ENCODE measurements around the gene IPMK.

Gene IPMK

GRCh38 chr10:58278274-58278961, 10.7 kb upstream of the IPMK start:
- no peak overlapping the region for H3K4me3 Mint-ChIP-seq
- no peak for ATAC-seq
- H3K36me3 Mint-ChIP-seq, result peaks cover 32% of the 10 kb centered on the region
- H3K4me1 Mint-ChIP-seq, result peaks cover 20% of the 10 kb centered on the region
- DNase-seq (ENCODE audit: low spot score in 2 of 2), result no peak
- H3K9me3 Mint-ChIP-seq, result no peaks in the 10 kb centered on the region
- no peak overlapping the region for H3K27ac Mint-ChIP-seq

- no peak for DNase-seq (ENCODE audit: low spot score in 2 of 2)
- H3K4me3 Mint-ChIP-seq, result no peak overlapping the region
- H3K9me3 Mint-ChIP-seq, result no peaks in the 10 kb centered on the region
- H3K36me3 Mint-ChIP-seq, result peaks cover 32% of the 10 kb centered on the region
- H3K4me1 Mint-ChIP-seq, result peaks cover 8% of the 10 kb centered on the region
- no peak for ATAC-seq
- no peak overlapping the region for H3K27ac Mint-ChIP-seq
Measured at GRCh38 chr10:58275908-58276307, 8.2 kb upstream of the IPMK start.

- Mint-ChIP-seq H3K9me3 (no peaks in the 10 kb centered on the region), H3K4me3 (no peak overlapping the region), H3K4me1 (peaks cover 3% of the 10 kb centered on the region), H3K36me3 (peaks cover 32% of the 10 kb centered on the region), H3K27ac (no peak overlapping the region)
- DNase-seq (ENCODE audit: low spot score in 2 of 2) (no peak), ATAC-seq (no peak)
Measured at GRCh38 chr10:58275261-58275660, 7.6 kb upstream of the IPMK start.

- DNase-seq (ENCODE audit: low spot score in 2 of 2) (no peak), ATAC-seq (no peak)
- Mint-ChIP-seq H3K27ac (peak overlapping the region; percentile 96), H3K9me3 (no peaks in the 10 kb centered on the region), H3K4me1 (peaks cover 22% of the 10 kb centered on the region), H3K4me3 (peak overlapping the region; percentile 98), H3K36me3 (peaks cover 32% of the 10 kb centered on the region)
Measured at GRCh38 chr10:58269782-58270290, 2.1 kb upstream of the IPMK start.

GRCh38 chr10:58268946-58269781, 1.5 kb upstream of the IPMK start, which contains the start of gene CISD1:
Gene CISD1 (plus strand): TSS chr10:58269162. CDS start chr10:58269274, 112 bp downstream.
- Mint-ChIP-seq H3K27ac (peak within 1 kb of the TSS; percentile 96), H3K36me3 (peaks cover 32% of the 10 kb centered on the region), H3K9me3 (no peaks in the 10 kb centered on the region), H3K4me1 (peaks cover 26% of the 10 kb centered on the region), H3K4me3 (peak within 1 kb of the TSS; percentile 98)
- ATAC-seq (peak; percentile 83), DNase-seq (ENCODE audit: low spot score in 2 of 2) (peak; percentile 84 to 97)

DNA sequence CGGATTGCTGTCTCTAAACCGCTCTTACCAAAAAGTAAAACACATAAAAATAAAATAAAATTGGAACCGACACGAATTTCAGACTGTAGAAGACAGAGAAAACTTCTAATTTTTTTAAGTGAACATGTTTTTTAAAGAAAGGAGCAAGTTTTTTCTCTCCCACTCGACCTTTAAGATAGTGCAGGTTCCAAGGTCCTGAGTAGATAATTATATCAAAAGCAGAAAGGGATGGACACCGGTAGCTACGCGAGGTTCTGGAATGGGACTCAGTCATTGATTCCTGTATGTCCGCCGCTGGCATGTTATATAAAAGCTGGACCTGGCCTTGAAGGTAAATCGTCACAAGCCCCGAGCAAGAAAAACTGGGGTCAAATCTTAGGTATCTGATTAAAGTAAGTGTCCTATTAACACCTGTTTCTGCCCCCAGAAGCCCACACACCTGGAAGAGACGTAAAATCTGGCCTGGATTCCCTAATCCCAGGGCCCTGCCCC, 806 bp upstream of the IPMK start:
- Mint-ChIP-seq H3K27ac (peak overlapping the region; percentile 96), H3K36me3 (peaks cover 32% of the 10 kb centered on the region), H3K4me3 (peak overlapping the region; percentile 98), H3K4me1 (peaks cover 26% of the 10 kb centered on the region), H3K9me3 (no peaks in the 10 kb centered on the region)
- no peak for DNase-seq (ENCODE audit: low spot score in 2 of 2)
- no peak for ATAC-seq

- no peaks in the 10 kb centered on the region for H3K9me3 Mint-ChIP-seq
- ATAC-seq, result no peak
- DNase-seq (ENCODE audit: low spot score in 2 of 2), result peak in 1 of 2 donors; percentile 25
- peak overlapping the region; percentile 96 for H3K27ac Mint-ChIP-seq
- H3K4me1 Mint-ChIP-seq, result peaks cover 33% of the 10 kb centered on the region
- H3K4me3 Mint-ChIP-seq, result peak overlapping the region; percentile 98
- peaks cover 32% of the 10 kb centered on the region for H3K36me3 Mint-ChIP-seq
Measured at GRCh38 chr10:58266826-58267712, 625 bp downstream of the IPMK start.

DNA sequence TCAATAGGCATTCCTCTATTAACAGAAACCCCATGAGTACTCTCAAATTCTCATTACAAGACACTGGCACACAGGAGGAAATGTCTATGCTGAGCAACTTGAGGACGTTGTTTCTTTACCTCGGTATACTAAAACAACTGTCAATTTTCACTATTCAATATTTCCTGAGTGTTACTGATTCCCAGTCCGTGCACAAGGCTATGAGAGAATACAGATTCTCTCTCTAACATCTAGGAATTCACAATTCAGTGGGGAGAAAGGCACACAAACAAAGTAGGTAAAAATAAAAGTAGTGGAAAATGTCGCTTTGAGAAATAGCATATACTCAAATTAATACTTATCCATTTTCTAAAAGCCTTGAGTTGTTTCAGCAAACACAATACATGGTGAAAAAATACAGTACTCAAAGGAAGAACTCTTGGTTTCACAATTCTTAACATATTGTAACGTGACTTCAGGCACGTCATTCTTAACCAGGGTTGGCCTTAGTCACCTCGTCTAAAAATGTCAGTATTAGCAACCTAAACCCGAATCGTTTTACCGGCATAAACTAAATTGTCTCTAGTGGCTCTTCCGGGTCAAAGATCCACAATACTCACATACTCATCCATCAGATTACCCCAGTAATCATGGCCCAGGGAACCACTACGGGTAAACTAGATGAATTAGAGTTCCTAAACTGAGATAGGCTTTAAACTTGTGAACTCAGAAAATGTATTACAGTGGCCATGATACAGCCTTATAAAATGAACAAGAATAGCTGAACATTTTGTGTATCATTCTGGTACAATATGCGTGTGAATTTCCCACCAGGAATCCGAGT, 1.5 kb downstream of the IPMK start:
- peak; percentile 61 for ATAC-seq
- peak; percentile 12 to 51 for DNase-seq (ENCODE audit: low spot score in 2 of 2)
- Mint-ChIP-seq H3K4me3 (peak overlapping the region; percentile 98), H3K9me3 (no peaks in the 10 kb centered on the region), H3K36me3 (peaks cover 32% of the 10 kb centered on the region), H3K27ac (peak overlapping the region; percentile 96), H3K4me1 (peaks cover 33% of the 10 kb centered on the region)

DNA sequence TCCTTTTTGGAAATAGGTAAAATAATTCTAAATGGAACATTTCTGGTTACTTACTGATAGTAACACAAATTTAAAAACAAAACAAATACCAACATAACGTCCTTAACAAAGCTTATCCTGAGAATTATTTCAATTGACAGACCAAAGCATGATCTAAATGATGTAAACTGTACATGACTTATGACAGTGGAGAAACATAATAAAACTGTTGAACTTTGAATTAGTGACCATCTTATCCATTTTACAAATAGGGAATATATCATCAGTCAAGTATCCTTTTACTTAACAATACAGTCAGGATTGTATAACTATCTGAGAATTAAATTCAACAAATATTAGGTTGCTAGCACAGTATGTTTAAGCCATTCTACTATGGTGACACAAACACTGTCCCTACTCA, 2.4 kb downstream of the IPMK start:
- no peak for ATAC-seq
- DNase-seq (ENCODE audit: low spot score in 2 of 2), result no peak
- H3K27ac Mint-ChIP-seq, result no peak overlapping the region
- H3K36me3 Mint-ChIP-seq, result peaks cover 32% of the 10 kb centered on the region
- H3K4me3 Mint-ChIP-seq, result peak overlapping the region; percentile 98
- H3K4me1 Mint-ChIP-seq, result peaks cover 33% of the 10 kb centered on the region
- H3K9me3 Mint-ChIP-seq, result no peaks in the 10 kb centered on the region

- no peak for DNase-seq (ENCODE audit: low spot score in 2 of 2)
- Mint-ChIP-seq H3K4me3 (peak overlapping the region; percentile 98), H3K27ac (no peak overlapping the region)
Measured at GRCh38 chr10:58264780-58265179, 2.9 kb downstream of the IPMK start.

GRCh38 chr10:58262766-58263165, 4.9 kb downstream of the IPMK start:
- Mint-ChIP-seq H3K27ac (no peak overlapping the region), H3K4me1 (peaks cover 27% of the 10 kb centered on the region), H3K36me3 (peaks cover 36% of the 10 kb centered on the region), H3K9me3 (no peaks in the 10 kb centered on the region), H3K4me3 (no peak overlapping the region)
- ATAC-seq (no peak), DNase-seq (ENCODE audit: low spot score in 2 of 2) (no peak)

More at GRCh38 chr10:58264780-58265179, 2.9 kb downstream of the IPMK start:
- Mint-ChIP-seq H3K4me1 (peaks cover 33% of the 10 kb centered on the region), H3K9me3 (no peaks in the 10 kb centered on the region), H3K36me3 (peaks cover 32% of the 10 kb centered on the region)
- ATAC-seq, result no peak

GRCh38 chr10:58260334-58260733, 7.4 kb downstream of the IPMK start:
- Mint-ChIP-seq H3K4me1 (peaks cover 23% of the 10 kb centered on the region), H3K4me3 (no peak overlapping the region), H3K36me3 (peaks cover 32% of the 10 kb centered on the region), H3K9me3 (no peaks in the 10 kb centered on the region), H3K27ac (no peak overlapping the region)
- ATAC-seq (no peak), DNase-seq (ENCODE audit: low spot score in 2 of 2) (no peak)

DNA sequence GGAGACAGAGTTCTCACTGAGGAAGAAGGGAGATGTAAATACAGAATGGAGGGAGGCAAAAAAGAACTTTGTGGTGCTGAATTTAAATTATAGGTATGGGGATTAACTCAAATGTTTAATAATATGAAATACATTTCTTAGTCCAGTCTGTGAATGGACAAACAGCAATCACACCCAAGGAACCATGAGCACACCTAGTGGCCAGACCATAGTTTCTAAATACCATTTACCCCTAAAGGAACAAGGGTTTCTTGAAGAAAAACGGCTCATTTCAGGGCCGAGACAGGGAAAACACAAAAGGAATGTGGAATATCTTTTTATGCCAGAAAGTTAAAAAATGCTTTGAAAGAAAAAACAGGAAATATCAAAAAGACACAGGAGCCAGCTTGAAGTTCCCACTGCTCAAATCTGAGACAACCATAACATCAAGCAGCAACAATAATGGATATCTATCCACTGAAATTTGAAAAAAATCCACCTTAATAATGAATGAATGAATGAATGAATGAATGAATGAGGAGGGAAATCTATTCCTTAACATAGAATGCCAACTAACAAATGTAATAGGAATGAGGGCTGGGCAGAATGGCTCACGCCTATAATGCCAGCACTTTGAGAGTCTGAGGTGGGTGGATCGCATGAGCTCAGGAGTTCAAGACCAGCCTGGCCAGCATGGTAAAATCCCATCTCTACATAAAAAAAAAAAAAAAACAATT, 8.6 kb downstream of the IPMK start:
- Mint-ChIP-seq H3K27ac (no peak overlapping the region), H3K9me3 (peaks cover 1% of the 10 kb centered on the region), H3K36me3 (peaks cover 32% of the 10 kb centered on the region), H3K4me1 (peaks cover 19% of the 10 kb centered on the region), H3K4me3 (no peak overlapping the region)
- DNase-seq (ENCODE audit: low spot score in 2 of 2) (no peak), ATAC-seq (no peak)

Data from stimulated activated effector memory CD8-positive, alpha-beta T cell treated with anti-CD3 and anti-CD28 coated beads, Interleukin-12 subunit alpha, Interleukin-12 subunit beta, amount 100 ng/mL, for 72 hours (primary cell).